ENCODE measurements around the gene SRXN1. TPM values are rescaled to one million over a fixed set of nuclear protein-coding genes. Genes with fewer than 3 reads are reported as not detected.

SRXN1 gene
- total RNA-seq, 1 experiment from 2014 or later, result 80.8 TPM

GRCh38 chr20:645318-646106 lies 7.5 kb downstream of the SRXN1 start:
- intact Hi-C loops (cut with micrococcal nuclease), result loop anchor here (1.0 to 2.0 kb wide), 2 partner anchors 84 to 291 kb away; no protein-coding TSS in a partner anchor
- TF ChIP-seq ELF1 (IDR thresholded peaks at IDR 0.05; ENCODE audit: borderline replicate concordance, low read depth) (no peak), POLR2AphosphoS5 (IDR thresholded peaks at IDR 0.05; ENCODE audit: low read depth, low read length) (peak; percentile 14; the same call in 1 of the 2 replicates), RAD21 (IDR thresholded peaks at IDR 0.05; ENCODE audit: low read depth) (peak; percentile 84), CTCF (IDR thresholded peaks at IDR 0.05 in 2 of 3, conservative IDR thresholded peaks at IDR 0.05 in 1 of 3; ENCODE audit: borderline replicate concordance in 1 of 3, insufficient read depth in 1 of 3, low read depth in 2 of 3, low read length in 2 of 3) (peak; percentile 78 to 94 (median 93))
- ChIA-PET CTCF (interaction anchor here (0.6 to 2.6 kb wide), 25 partner anchors 9 to 404 kb away, joined by 3 to 29 read pairs (median 4); partner anchors contain the start of genes CSNK2A1, SCRT2, SLC52A3 and TCF15), RAD21 (ENCODE audit: low non-redundant PET in 1 of 2, low total read pairs in 2 of 2, uncharacterized antibody in 2 of 2, unreplicated experiment in 2 of 2) (interaction anchor here (1.0 to 1.1 kb wide), 4 partner anchors 42 to 85 kb away, joined by 3 to 6 read pairs (median 4); no protein-coding TSS in a partner anchor), POLR2A (interaction anchor here (0.7 to 1.8 kb wide), 7 partner anchors 15 to 646 kb away, joined by 3 to 6 read pairs (median 5); no protein-coding TSS in a partner anchor)
- Histone ChIP-seq H3K9me2 (ENCODE audit: insufficient read depth) (no peaks in the 10 kb centered on the region), H3K36me3 (ENCODE audit: control insufficient read depth in 1 of 2, insufficient read depth in 2 of 2, low read length in 2 of 2) (peaks cover 18 to 35% of the 10 kb centered on the region in 2 experiments), H3K27me3 (ENCODE audit: insufficient read depth, low read length) (no peaks in the 10 kb centered on the region), H3K4me2 (ENCODE audit: low read length) (peak overlapping the region; percentile 21), H3K79me2 (ENCODE audit: insufficient read depth, low read length) (peaks cover 40% of the 10 kb centered on the region), H3K9ac (ENCODE audit: low read length) (no peak overlapping the region), H3K9me3 (ENCODE audit: control insufficient read depth in 1 of 2, insufficient read depth in 1 of 2, low read depth in 1 of 2, low read length in 2 of 2) (peaks cover 4 to 17% of the 10 kb centered on the region in 2 experiments; a peak in 2 of 4 replicates), H3K4me3 (replicated peaks in 1 of 2; ENCODE audit: low read depth in 1 of 2, low read length in 2 of 2) (no peak overlapping the region), H4K20me1 (ENCODE audit: insufficient read depth) (peaks cover 3% of the 10 kb centered on the region; the same call in 1 of the 2 replicates), H3K4me1 (ENCODE audit: control insufficient read depth in 1 of 2, insufficient read depth in 2 of 2, low read length in 2 of 2) (peaks cover 13 to 32% of the 10 kb centered on the region in 2 experiments), H2AFZ (ENCODE audit: low read depth, low read length, poor library complexity, severe bottlenecking) (no peak overlapping the region), H3K27ac (ENCODE audit: low read depth, low read length) (peak overlapping the region; percentile 16)
- BruUV-seq (replicated peaks), result no TSS peak
- peak; percentile 88 for ATAC-seq
- peak; percentile 41 for DNase-seq (ENCODE audit: low read depth, low spot score)
